ENCODE data around the gene GBP2. TPM values are rescaled to one million over a fixed set of nuclear protein-coding genes. Genes with fewer than 3 reads are reported as not detected.

Gene GBP2
- total RNA-seq, 4 donors from 2014 or later, result 52.7 to 86.6 (median 62.7) TPM

- H3K9me3 ChIP-seq, result no peaks in the 10 kb centered on the region
- no peaks in the 10 kb centered on the region for H3K27me3 ChIP-seq
- no peak overlapping the region for H3K27ac ChIP-seq
- H3K4me1 ChIP-seq, result no peaks in the 10 kb centered on the region
- H3K36me3 ChIP-seq, result no peaks in the 10 kb centered on the region
- no peak overlapping the region for H3K4me3 ChIP-seq
- TF ChIP-seq POLR2A (IDR thresholded peaks at IDR 0.05) (no peak), CTCF (IDR thresholded peaks at IDR 0.05) (peak in 3 of 6 experiments; percentile 40 to 46 (median 46))
- peak in 2 of 3 donors; percentile 53 to 61 for DNase-seq
These were observed 23.3 kb upstream of the GBP2 start for GRCh38 chr1:89149229-89149628.

GRCh38 chr1:89147678-89148658 is 22.1 kb upstream of the GBP2 start:
- TF ChIP-seq CTCF (IDR thresholded peaks at IDR 0.05) (no peak), POLR2A (IDR thresholded peaks at IDR 0.05) (no peak)
- Histone ChIP-seq H3K4me1 (no peaks in the 10 kb centered on the region), H3K4me3 (no peak overlapping the region), H3K27me3 (no peaks in the 10 kb centered on the region), H3K9me3 (no peaks in the 10 kb centered on the region), H3K27ac (no peak overlapping the region), H3K36me3 (no peaks in the 10 kb centered on the region)
- no peak for DNase-seq

GRCh38 chr1:89146721-89147120 is 20.8 kb upstream of the GBP2 start:
- H3K27me3 ChIP-seq, result no peaks in the 10 kb centered on the region
- H3K36me3 ChIP-seq, result no peaks in the 10 kb centered on the region
- no peak for DNase-seq
- H3K27ac ChIP-seq, result no peak overlapping the region
- no peaks in the 10 kb centered on the region for H3K9me3 ChIP-seq
- no peaks in the 10 kb centered on the region for H3K4me1 ChIP-seq
- H3K4me3 ChIP-seq, result no peak overlapping the region
- no peak for TF ChIP-seq POLR2A (IDR thresholded peaks at IDR 0.05)
- TF ChIP-seq CTCF (IDR thresholded peaks at IDR 0.05), result no peak

GRCh38 chr1:89143484-89143883 is 17.6 kb upstream of the GBP2 start:
- Histone ChIP-seq H3K36me3 (no peaks in the 10 kb centered on the region), H3K4me3 (no peak overlapping the region), H3K4me1 (no peaks in the 10 kb centered on the region), H3K27ac (no peak overlapping the region), H3K27me3 (no peaks in the 10 kb centered on the region), H3K9me3 (no peaks in the 10 kb centered on the region)
- TF ChIP-seq CTCF (IDR thresholded peaks at IDR 0.05) (no peak), POLR2A (IDR thresholded peaks at IDR 0.05) (no peak)
- DNase-seq, result no peak

GRCh38 chr1:89142160-89142559 is 16.2 kb upstream of the GBP2 start:
- Histone ChIP-seq H3K9me3 (no peaks in the 10 kb centered on the region), H3K4me1 (no peaks in the 10 kb centered on the region), H3K27me3 (no peaks in the 10 kb centered on the region), H3K27ac (no peak overlapping the region), H3K4me3 (no peak overlapping the region), H3K36me3 (no peaks in the 10 kb centered on the region)
- DNase-seq, result no peak
- TF ChIP-seq CTCF (IDR thresholded peaks at IDR 0.05) (no peak), POLR2A (IDR thresholded peaks at IDR 0.05) (no peak)

All from Peyer's patch (tissue), 4 donors.